ENCODE data around the gene CREB3L4.

CREB3L4 gene

DNA sequence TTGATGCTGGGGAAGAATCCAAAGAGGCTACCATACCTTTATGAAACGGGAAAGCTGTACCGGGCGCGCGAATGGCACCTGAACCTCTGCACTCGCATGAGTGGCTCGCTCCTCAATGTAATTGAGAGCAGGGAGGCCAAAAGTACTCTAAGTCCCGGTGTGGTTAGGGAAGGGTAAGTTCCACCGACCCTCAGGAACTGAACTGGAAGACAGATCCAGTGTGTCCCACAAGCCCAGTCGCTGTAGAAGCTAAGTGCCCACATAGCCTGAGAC, 46.0 kb upstream of the CREB3L4 start:
- Histone ChIP-seq H3K36me3 (replicated peaks; ENCODE audit: low read depth, low read length) (peaks cover 12% of the 10 kb centered on the region), H3K27me3 (ENCODE audit: low read depth, low read length) (no peaks in the 10 kb centered on the region), H3K79me2 (ENCODE audit: low read length) (peaks cover 70% of the 10 kb centered on the region), H3K4me2 (ENCODE audit: low read length) (peak overlapping the region; percentile 89), H2AFZ (ENCODE audit: low read depth, low read length) (no peak overlapping the region), H3K4me1 (ENCODE audit: low read length) (peaks cover 24% of the 10 kb centered on the region), H3K9ac (ENCODE audit: low read length) (peak overlapping the region; percentile 90), H3K27ac (ENCODE audit: low read length) (peak overlapping the region; percentile 84), H3K9me3 (ENCODE audit: insufficient read depth, low read length) (no peaks in the 10 kb centered on the region), H4K20me1 (ENCODE audit: insufficient read depth, low read length) (peaks cover 43% of the 10 kb centered on the region), H3K4me3 (ENCODE audit: low read length) (peak overlapping the region; percentile 83)
- TF ChIP-seq, protein P1, sequence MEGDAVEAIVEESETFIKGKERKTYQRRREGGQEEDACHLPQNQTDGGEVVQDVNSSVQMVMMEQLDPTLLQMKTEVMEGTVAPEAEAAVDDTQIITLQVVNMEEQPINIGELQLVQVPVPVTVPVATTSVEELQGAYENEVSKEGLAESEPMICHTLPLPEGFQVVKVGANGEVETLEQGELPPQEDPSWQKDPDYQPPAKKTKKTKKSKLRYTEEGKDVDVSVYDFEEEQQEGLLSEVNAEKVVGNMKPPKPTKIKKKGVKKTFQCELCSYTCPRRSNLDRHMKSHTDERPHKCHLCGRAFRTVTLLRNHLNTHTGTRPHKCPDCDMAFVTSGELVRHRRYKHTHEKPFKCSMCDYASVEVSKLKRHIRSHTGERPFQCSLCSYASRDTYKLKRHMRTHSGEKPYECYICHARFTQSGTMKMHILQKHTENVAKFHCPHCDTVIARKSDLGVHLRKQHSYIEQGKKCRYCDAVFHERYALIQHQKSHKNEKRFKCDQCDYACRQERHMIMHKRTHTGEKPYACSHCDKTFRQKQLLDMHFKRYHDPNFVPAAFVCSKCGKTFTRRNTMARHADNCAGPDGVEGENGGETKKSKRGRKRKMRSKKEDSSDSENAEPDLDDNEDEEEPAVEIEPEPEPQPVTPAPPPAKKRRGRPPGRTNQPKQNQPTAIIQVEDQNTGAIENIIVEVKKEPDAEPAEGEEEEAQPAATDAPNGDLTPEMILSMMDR (IDR thresholded peaks at IDR 0.05; ENCODE audit: low read depth, low read length) = no peak
- no peak for TF ChIP-seq EZH2phosphoT487 (IDR thresholded peaks at IDR 0.05; ENCODE audit: low read depth)

DNA sequence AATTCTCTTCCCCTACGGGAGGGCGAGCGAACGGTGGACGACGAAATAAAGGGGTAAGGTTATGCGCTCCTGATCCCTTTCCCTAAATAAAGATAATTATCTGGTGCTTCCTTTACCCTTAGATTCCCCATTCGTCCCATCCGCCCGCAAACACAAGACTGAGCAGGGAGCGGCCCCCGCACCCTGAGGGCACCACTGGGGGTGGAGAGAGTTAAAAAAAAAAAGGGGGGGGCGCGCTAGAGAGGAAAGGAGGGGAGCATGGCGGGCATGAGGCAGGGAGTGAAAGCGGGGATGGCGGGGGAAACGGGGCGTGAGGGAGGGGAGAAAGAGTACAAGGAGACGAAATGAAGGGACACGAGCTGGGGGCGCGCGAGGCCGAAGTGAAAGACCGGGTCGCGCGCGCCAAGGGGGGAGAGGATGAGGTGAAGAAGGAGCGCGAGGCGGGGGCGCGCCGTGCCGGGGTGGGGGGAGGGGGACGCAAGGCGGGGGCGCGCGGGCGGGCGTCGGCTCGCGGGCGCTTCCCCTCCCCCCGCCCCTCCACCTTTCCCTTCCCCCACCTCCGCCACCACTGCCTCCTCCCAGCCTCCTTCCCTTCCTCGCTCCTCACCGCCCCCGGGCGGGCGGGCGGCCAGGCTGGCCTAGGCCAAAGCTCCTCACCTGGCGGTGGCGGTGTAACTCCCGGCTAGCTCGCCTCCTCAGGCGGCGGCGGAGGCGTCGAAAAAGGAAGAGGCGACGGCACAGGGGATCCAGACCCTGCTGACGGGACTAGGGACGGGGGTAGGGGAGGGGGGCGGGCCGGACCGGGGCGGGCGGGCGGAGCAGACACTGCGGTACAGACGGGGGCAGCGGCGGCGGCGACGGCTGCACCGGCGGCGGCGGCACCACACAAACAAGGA, 45.4 kb upstream of the CREB3L4 start:
- Histone ChIP-seq H3K9ac (ENCODE audit: low read length) (peak overlapping the region; percentile 90), H3K9me3 (ENCODE audit: insufficient read depth, low read length) (no peaks in the 10 kb centered on the region), H4K20me1 (ENCODE audit: insufficient read depth, low read length) (peaks cover 43% of the 10 kb centered on the region), H3K27ac (ENCODE audit: low read length) (peak overlapping the region; percentile 84), H3K4me2 (ENCODE audit: low read length) (peak overlapping the region; percentile 89), H3K79me2 (ENCODE audit: low read length) (peaks cover 64% of the 10 kb centered on the region), H3K27me3 (ENCODE audit: low read depth, low read length) (no peaks in the 10 kb centered on the region), H3K4me3 (ENCODE audit: low read length) (peak overlapping the region; percentile 83), H2AFZ (ENCODE audit: low read depth, low read length) (no peak overlapping the region), H3K4me1 (ENCODE audit: low read length) (peaks cover 24% of the 10 kb centered on the region), H3K36me3 (replicated peaks; ENCODE audit: low read depth, low read length) (peaks cover 12% of the 10 kb centered on the region)
- no peak for TF ChIP-seq EZH2phosphoT487 (IDR thresholded peaks at IDR 0.05; ENCODE audit: low read depth)
- TF ChIP-seq, protein P1 (IDR thresholded peaks at IDR 0.05; ENCODE audit: low read depth, low read length) = peak; percentile 24

DNA sequence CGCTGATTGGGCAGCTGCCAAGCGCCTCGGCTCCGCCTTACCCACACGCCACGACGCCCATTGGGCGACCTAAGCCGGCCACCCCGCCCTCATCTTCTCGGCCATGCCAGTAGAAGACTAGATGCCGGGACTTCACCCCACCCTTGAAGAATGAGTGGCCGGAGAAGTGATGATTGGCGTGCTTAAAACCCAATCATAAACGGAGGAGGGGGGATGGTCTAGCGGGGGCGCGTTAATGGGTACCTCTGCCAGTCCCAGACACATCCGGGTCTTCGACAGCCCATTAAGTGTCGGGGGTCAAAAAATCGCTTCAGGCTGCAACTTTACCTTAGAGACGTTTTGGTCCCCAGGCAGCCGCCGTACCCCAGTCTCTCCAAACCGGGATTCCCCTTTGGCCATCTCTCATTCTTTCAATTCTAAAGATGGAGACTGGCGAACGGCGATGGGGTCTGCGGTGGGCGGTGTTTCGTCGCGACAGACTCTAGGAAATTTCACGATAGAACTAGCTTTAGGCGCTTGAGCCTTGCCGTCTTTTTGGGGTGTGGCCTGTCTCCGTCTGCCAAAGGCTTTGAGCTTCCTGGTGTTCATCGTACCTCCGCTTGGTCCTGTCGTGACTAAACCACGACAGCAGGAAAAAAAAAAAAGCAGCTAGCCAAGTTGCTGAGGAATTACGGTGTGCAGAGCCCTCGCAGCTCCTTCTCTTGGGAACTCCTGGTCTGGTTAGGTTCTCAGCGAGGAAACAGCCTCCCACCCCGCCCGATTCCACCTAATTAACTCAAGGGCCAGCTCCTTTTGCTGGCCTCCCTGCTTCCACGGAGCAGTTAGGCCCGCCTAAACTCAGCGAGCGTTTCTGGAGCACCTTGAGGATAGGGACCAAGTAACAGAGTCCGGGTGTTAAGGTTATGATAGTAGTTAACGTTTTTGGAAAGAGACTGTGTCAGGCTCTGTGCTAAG, 44.5 kb upstream of the CREB3L4 start, which contains the start of gene GATAD2B:
Gene GATAD2B, minus strand, starts transcription at position 1 of the 954 bp plus-strand sequence. CDS start 94,625 bp downstream, outside the sequence.
- peak within 1 kb of the TSS; percentile 83 for H3K4me3 ChIP-seq (ENCODE audit: low read length)
- no peaks in the 10 kb centered on the region for H3K27me3 ChIP-seq (ENCODE audit: low read depth, low read length)
- peaks cover 24% of the 10 kb centered on the region for H3K4me1 ChIP-seq (ENCODE audit: low read length)
- peak within 1 kb of the TSS; percentile 33; the same call in 1 of the 2 replicates for H2AFZ ChIP-seq (ENCODE audit: low read depth, low read length)
- H3K9me3 ChIP-seq (ENCODE audit: insufficient read depth, low read length) = no peaks in the 10 kb centered on the region
- H4K20me1 ChIP-seq (ENCODE audit: insufficient read depth, low read length) = peaks cover 34% of the 10 kb centered on the region
- TF ChIP-seq EZH2phosphoT487 (IDR thresholded peaks at IDR 0.05; ENCODE audit: low read depth) = no peak
- TF ChIP-seq, protein P1 (IDR thresholded peaks at IDR 0.05; ENCODE audit: low read depth, low read length) = no peak
- peak within 1 kb of the TSS; percentile 84 for H3K27ac ChIP-seq (ENCODE audit: low read length)
- H3K79me2 ChIP-seq (ENCODE audit: low read length) = peaks cover 55% of the 10 kb centered on the region
- peak within 1 kb of the TSS; percentile 89 for H3K4me2 ChIP-seq (ENCODE audit: low read length)
- peaks cover 7% of the 10 kb centered on the region for H3K36me3 ChIP-seq (replicated peaks; ENCODE audit: low read depth, low read length)
- H3K9ac ChIP-seq (ENCODE audit: low read length) = peak within 1 kb of the TSS; percentile 95

DNA sequence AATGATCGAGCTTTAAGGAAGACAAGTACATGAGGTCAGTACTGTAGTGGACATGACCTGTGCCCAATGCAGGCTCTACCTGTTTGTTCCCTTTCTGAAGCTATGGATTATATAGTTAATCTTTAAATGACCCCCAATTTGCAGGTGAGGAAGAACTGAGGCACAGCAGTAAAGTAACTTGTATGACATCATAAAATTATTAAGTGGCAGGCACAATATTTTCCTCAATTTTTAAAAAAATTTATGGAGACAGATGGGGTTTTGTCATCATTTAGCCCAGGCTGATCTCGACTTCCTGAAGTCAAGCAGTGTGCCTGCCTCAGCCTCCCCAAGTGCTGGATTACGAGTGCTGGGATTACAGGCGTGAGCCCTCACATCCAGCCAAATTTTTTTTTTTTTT, 41.3 kb upstream of the CREB3L4 start:
- Histone ChIP-seq H3K27ac (ENCODE audit: low read length) (no peak overlapping the region), H3K9me3 (ENCODE audit: insufficient read depth, low read length) (no peaks in the 10 kb centered on the region), H3K4me1 (ENCODE audit: low read length) (peaks cover 7% of the 10 kb centered on the region), H3K36me3 (replicated peaks; ENCODE audit: low read depth, low read length) (peaks cover 21% of the 10 kb centered on the region), H3K4me3 (ENCODE audit: low read length) (no peak overlapping the region), H3K4me2 (ENCODE audit: low read length) (no peak overlapping the region), H3K27me3 (ENCODE audit: low read depth, low read length) (no peaks in the 10 kb centered on the region), H2AFZ (ENCODE audit: low read depth, low read length) (no peak overlapping the region), H4K20me1 (ENCODE audit: insufficient read depth, low read length) (peaks cover 5% of the 10 kb centered on the region), H3K79me2 (ENCODE audit: low read length) (peaks cover 24% of the 10 kb centered on the region), H3K9ac (ENCODE audit: low read length) (no peak overlapping the region)
- no peak for TF ChIP-seq EZH2phosphoT487 (IDR thresholded peaks at IDR 0.05; ENCODE audit: low read depth)

All from OCI-LY3 (cell line).